Brain microvascular endothelial cell (primary cell): Measurements from ENCODE around the gene HERPUD1.

Experiments
- DNase-seq: peaks from one replicate; pipeline ENCODE4 v3.0.0-alpha.2; 2020
- H3K27ac ChIP-seq: fragments of 250-450 bp; sonication (Bioruptor Pico); 2 replicates; pipeline ENCODE4 v1.5.1; 2020; ENCODE audit warnings: mild to moderate bottlenecking, moderate library complexity
- H3K27me3 ChIP-seq: fragments of 250-450 bp; sonication (Bioruptor Pico); replicated peaks from 2 replicates; pipeline ENCODE4 v1.5.1; 2020; ENCODE audit warnings: mild to moderate bottlenecking
- H3K36me3 ChIP-seq: fragments of 250-450 bp; sonication (Bioruptor Pico); replicated peaks from 2 replicates; pipeline ENCODE4 v1.5.1; 2020; ENCODE audit warnings: mild to moderate bottlenecking
- H3K4me3 ChIP-seq: 2 replicates; pipeline ENCODE4 v1.5.1; 2011; ENCODE audit warnings: low read depth, mild to moderate bottlenecking, control low read depth, low read length, moderate library complexity
- in situ Hi-C: cut with HindIII; loops from 2 replicates; pipeline ENCODE4 v1.10.0; 2017; ENCODE audit warnings: low sequenced_read_pairs, low pct_ligation_motif_present
- TF ChIP-seq, protein P1 (sequence below): IDR thresholded peaks from 2 replicates; pipeline ENCODE4 v1.5.1; 2011; ENCODE audit warnings: low read depth, mild to moderate bottlenecking, moderate library complexity, low read length, control low read depth, inconsistent platforms; ENCODE audit errors: missing control alignments

The HERPUD1 gene

DNA sequence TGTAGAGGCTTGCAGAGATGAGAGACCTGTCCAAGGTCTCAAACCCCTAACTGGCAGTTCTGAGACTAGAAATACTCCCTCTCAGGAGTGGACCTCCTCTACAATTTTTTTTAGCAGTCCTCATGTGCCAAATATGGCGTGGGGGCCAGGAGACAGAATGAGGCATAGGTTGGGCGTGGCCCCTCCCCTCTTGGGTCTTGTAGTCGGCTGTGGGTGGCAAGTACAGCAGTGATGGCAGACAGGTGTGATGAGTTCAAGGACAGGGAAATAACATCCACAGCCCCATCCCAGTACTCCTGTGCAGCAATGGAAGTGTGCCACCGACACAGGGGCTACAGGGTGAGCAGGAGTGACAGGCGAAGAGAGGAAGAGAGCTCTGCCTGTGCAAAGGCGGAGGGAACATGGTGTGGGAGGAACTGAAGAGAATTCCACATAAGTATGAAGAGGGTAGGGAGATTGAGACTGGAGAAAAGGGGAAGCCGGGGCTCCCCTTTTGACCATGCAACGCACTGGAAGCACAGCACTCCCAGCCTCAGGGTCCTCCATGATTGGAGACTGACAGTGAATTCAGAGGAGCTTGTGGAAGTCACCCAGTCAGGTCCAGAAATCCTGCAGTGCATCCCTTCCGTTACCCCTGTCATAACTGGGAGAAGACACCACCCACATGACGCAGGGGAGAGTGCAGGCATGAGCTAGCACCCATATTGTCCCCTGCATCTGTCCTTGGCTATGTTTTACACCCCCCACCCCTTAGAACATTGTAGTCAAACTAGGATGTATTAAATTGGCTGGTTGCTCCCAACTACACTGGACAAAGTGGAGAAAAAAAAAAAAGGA is 15.0 kb downstream of the HERPUD1 start:
- TF ChIP-seq, protein P1, sequence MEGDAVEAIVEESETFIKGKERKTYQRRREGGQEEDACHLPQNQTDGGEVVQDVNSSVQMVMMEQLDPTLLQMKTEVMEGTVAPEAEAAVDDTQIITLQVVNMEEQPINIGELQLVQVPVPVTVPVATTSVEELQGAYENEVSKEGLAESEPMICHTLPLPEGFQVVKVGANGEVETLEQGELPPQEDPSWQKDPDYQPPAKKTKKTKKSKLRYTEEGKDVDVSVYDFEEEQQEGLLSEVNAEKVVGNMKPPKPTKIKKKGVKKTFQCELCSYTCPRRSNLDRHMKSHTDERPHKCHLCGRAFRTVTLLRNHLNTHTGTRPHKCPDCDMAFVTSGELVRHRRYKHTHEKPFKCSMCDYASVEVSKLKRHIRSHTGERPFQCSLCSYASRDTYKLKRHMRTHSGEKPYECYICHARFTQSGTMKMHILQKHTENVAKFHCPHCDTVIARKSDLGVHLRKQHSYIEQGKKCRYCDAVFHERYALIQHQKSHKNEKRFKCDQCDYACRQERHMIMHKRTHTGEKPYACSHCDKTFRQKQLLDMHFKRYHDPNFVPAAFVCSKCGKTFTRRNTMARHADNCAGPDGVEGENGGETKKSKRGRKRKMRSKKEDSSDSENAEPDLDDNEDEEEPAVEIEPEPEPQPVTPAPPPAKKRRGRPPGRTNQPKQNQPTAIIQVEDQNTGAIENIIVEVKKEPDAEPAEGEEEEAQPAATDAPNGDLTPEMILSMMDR = no peak
- peaks cover 47% of the 10 kb centered on the region for H3K36me3 ChIP-seq
- in situ Hi-C loops = no loop called here
- H3K27ac ChIP-seq = no peak overlapping the region
- H3K27me3 ChIP-seq = no peaks in the 10 kb centered on the region
- no peak overlapping the region for H3K4me3 ChIP-seq
- DNase-seq = no peak

DNA sequence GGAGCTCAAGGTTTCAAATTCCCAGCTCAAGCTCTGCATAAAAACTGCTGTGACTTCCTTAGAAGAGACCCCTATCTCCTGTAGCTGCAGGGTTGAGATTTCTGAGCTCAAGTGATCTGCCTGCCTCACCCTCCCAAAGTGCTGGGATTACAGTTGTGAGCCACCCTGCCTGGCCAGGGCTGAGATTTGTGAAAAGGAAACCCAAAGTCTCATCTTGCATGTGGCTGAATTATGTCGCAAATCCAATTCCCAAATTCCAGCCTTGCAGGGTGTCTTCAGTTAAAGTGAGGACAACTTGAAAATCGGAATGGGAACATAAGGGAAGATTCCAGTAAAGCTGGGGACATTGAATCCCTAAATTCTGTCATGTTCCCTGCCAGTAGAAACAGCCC is 15.7 kb downstream of the HERPUD1 start:
- peaks cover 43% of the 10 kb centered on the region for H3K36me3 ChIP-seq
- no peak overlapping the region for H3K27ac ChIP-seq
- TF ChIP-seq, protein P1 = no peak
- H3K27me3 ChIP-seq = no peaks in the 10 kb centered on the region
- DNase-seq = no peak
- in situ Hi-C loops = no loop called here
- no peak overlapping the region for H3K4me3 ChIP-seq

DNA sequence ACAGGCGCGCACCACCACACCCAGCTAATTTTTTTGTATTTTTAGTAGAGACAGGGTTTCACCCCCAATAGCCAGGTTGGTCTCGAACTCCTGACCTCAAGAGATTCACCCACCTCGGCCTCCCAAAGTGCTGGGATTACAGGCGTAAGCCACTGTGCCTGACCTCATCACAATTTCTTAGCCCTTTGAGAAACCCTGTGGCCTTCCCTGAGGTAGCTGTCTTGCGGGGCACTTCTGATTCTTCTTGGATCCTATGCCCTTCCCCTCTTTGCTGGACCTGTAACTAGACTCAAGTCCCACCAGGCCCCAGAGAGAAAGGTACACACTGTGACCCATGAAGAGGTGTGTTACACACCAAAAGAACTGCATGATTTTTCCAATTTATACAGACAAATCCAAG is 16.3 kb downstream of the HERPUD1 start:
- H3K27ac ChIP-seq = no peak overlapping the region
- TF ChIP-seq, protein P1 = no peak
- H3K27me3 ChIP-seq = no peaks in the 10 kb centered on the region
- no peak overlapping the region for H3K4me3 ChIP-seq
- in situ Hi-C loops = no loop called here
- no peak for DNase-seq
- H3K36me3 ChIP-seq = peaks cover 36% of the 10 kb centered on the region

DNA sequence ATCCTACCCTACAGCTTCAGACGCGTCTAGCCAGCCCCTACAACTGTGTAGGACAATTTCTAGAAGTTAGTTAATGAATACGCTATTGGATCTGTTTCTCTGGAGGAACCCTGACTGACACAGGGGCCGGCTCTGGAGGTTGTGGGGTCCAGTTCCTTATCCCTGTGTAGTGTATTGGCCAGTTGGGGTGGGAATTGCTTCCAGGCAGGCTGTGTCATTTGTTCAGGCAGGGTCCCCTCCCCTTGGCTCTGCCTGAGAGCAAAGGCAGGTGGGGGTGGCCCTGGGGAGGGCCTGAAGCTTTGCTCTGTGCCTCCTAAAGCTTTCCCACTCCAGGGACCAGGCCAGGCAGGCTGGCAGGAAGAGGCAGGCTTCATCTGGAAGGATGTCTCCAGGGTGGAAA is 18.1 kb downstream of the HERPUD1 start:
- TF ChIP-seq, protein P1 = no peak
- in situ Hi-C loops = no loop called here
- Histone ChIP-seq H3K4me3 (no peak overlapping the region), H3K27me3 (no peaks in the 10 kb centered on the region), H3K27ac (no peak overlapping the region), H3K36me3 (peaks cover 18% of the 10 kb centered on the region)
- no peak for DNase-seq

DNA sequence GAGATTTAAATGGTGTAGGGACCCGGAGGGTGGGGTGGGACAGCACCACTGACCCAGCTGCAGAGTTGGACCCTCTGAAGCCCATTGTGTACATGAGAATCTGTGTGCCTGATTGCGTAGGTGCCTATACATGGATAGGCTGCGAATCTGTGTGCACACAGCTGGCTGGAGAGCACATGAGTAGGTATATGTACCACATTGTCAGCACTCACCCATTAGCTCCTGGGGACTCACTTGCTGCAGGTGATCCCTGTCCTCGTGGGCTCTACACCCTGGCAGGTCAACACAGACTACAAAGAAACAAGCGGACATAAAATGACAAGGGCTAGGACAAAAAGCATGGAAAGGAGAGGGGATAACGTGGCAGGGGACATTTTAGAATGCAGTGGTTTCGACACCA is 18.5 kb downstream of the HERPUD1 start:
- Histone ChIP-seq H3K36me3 (peaks cover 14% of the 10 kb centered on the region), H3K4me3 (no peak overlapping the region), H3K27ac (no peak overlapping the region), H3K27me3 (no peaks in the 10 kb centered on the region)
- in situ Hi-C loops = no loop called here
- DNase-seq = no peak
- TF ChIP-seq, protein P1 = no peak
